Transverse colon (tissue), 4 donors: Measurements from ENCODE around the gene AKAP1. TPM values are rescaled to one million over a fixed set of nuclear protein-coding genes. Genes with fewer than 3 reads are reported as not detected.
A peak's percentile ranks its signal among the peaks of the same experiment; 100 is the strongest.

Experiments
- DNase-seq: peaks from one replicate; pipeline ENCODE4 v3.0.0-alpha.2; 2019
- H3K27ac ChIP-seq, 4 donors: fragments of 200-600 bp; sonication (generic); 2 replicates each; pipeline ENCODE4 v1.5.1; 2016 to 2018; ENCODE audit warnings: inconsistent platforms in 4 of 4
- H3K27me3 ChIP-seq: fragments of 200-600 bp; sonication (generic); 2 replicates; pipeline ENCODE4 v1.5.1; 2017; ENCODE audit warnings: inconsistent platforms
- H3K36me3 ChIP-seq, 4 donors: fragments of 200-600 bp; sonication (generic); 2 replicates each; pipeline ENCODE4 v1.5.1; 2017 to 2019; ENCODE audit warnings: inconsistent platforms in 4 of 4
- H3K4me1 ChIP-seq, 4 donors: fragments of 200-600 bp; sonication (generic); 2 replicates each; pipeline ENCODE4 v1.5.1; 2017 to 2020; ENCODE audit warnings: inconsistent platforms in 4 of 4
- H3K4me3 ChIP-seq, 4 donors: fragments of 200-600 bp; sonication (generic); 1 replicate in 1 of 4; 2 replicates in 3 of 4; pipeline versions ENCODE4 v1.5.1 to v1.6.1; 2017 to 2019; ENCODE audit warnings: inconsistent platforms in 4 of 4
- H3K9me3 ChIP-seq, 2 donors: fragments of 200-600 bp; sonication (generic); 2 replicates each; pipeline ENCODE4 v1.5.1; 2017 to 2019; ENCODE audit warnings: inconsistent platforms in 2 of 2
- EP300 ChIP-seq: sonication (generic); formaldehyde crosslinking; IDR thresholded peaks from one replicate; pipeline ENCODE4 v1.6.1; 2017; ENCODE audit warnings: antibody characterized with exemption, low read depth
- POLR2A ChIP-seq: fragments of 450-650 bp; IDR thresholded peaks from one replicate; pipeline ENCODE4 v1.6.1; 2016; ENCODE audit warnings: antibody characterized with exemption, mild to moderate bottlenecking, moderate library complexity
- POLR2AphosphoS5 ChIP-seq, 3 donors: sonication (generic); formaldehyde crosslinking; IDR thresholded peaks; one replicate each; pipeline ENCODE4 v1.6.1; 2016; ENCODE audit warnings: antibody characterized with exemption in 3 of 3
- WGBS, 2 donors: methylation state at CpG; one replicate each; pipeline ENCODE4 v1.1.5; 2018; ENCODE audit warnings: low coverage in 1 of 2; 5-methylcytosine and 5-hydroxymethylcytosine counted together
- in situ Hi-C, 4 donors: fragments of 200-750 bp; cut with MboI; loops; one replicate each; pipeline versions ENCODE4 v1.15.0 to v1.15.1; 2017; ENCODE audit warnings: low sequenced_read_pairs in 3 of 4, low pct_ligation_motif_present in 1 of 4, low pct_unique_long_range_greater_than_20kb in 1 of 4
- intact Hi-C: fragments of 100-400 bp; cut with DNase I; formaldehyde crosslinking; loops from one replicate; pipeline ENCODE4 v1.15.1; 2023; ENCODE audit warnings: low total_unique reads
- total RNA-seq, 4 donors: library from RNA; depleted of rRNA; stranded (reverse); fragments of >200 nt; gene quantifications; one replicate each; pipeline ENCODE4 v1.1.0, GENCODE V29; 2016
- TF ChIP-seq, protein P1 (sequence below), 5 experiments: fragments of 200-600 bp in 3 of 5; fragments of 450-650 bp in 2 of 5; sonication (generic) in 3 of 5; IDR thresholded peaks; 1 replicate in 2 of 5; 2 replicates in 3 of 5; pipeline ENCODE4 v1.5.1; 2016 to 2017; ENCODE audit warnings: antibody characterized with exemption in 5 of 5, inconsistent platforms in 3 of 5, mild to moderate bottlenecking in 2 of 5, moderate library complexity in 1 of 5

The AKAP1 gene
- total RNA-seq, 4 donors from 2014 or later: 137 to 193 (median 171) TPM

DNA sequence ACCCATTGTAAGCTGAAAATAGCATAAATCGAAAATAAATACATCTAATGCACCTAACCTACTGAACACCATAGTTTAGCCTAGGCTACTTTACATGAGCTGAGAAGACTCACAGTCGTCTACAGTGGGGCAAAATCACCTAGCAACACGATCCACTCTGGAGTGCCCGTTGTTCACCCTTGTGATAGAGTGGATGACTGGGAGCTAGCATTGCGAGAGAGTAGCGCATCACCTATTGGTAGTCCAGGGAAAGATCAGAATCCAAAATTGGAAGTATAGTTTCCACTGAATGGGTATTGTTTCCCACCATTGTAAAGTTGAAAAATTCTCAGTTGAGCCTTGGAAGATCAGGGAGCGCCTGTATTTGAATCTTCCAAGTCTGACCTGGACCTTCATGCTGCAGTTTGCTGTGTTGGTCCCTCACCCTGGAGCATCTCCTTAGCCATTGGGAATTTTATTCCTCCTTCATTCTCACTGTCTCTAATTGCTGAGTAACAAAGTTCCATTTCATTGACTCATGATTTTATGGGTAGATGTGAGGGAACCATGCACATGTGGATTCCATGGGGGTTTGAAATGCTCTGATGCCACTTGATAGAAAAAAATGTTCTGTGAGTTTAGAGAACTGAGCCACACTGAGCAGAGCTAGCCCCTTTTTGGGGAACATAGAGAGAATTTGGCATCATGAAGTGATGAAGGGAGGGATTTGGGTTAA lies 19.6 kb downstream of the AKAP1 start:
- Histone ChIP-seq H3K4me1 (peaks cover 17 to 86% (median 48%) of the 10 kb centered on the region in 4 donors), H3K4me3 (no peak overlapping the region), H3K36me3 (no peaks in the 10 kb centered on the region), H3K27me3 (no peaks in the 10 kb centered on the region), H3K9me3 (no peaks in the 10 kb centered on the region), H3K27ac (peak overlapping the region in 2 of 4 donors; percentile 87 to 89)
- TF ChIP-seq, protein P1, sequence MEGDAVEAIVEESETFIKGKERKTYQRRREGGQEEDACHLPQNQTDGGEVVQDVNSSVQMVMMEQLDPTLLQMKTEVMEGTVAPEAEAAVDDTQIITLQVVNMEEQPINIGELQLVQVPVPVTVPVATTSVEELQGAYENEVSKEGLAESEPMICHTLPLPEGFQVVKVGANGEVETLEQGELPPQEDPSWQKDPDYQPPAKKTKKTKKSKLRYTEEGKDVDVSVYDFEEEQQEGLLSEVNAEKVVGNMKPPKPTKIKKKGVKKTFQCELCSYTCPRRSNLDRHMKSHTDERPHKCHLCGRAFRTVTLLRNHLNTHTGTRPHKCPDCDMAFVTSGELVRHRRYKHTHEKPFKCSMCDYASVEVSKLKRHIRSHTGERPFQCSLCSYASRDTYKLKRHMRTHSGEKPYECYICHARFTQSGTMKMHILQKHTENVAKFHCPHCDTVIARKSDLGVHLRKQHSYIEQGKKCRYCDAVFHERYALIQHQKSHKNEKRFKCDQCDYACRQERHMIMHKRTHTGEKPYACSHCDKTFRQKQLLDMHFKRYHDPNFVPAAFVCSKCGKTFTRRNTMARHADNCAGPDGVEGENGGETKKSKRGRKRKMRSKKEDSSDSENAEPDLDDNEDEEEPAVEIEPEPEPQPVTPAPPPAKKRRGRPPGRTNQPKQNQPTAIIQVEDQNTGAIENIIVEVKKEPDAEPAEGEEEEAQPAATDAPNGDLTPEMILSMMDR (IDR thresholded peaks at IDR 0.05): no peak
- no peak for TF ChIP-seq EP300
- no peak for TF ChIP-seq POLR2AphosphoS5 (IDR thresholded peaks at IDR 0.05)
- no peak for TF ChIP-seq POLR2A
- in situ Hi-C loops: loop anchor here in 1 of 4 donors (25.0 kb wide), 1 partner anchor 267 kb away; the partner anchor contains the start of genes C17orf67 and DGKE
- intact Hi-C loops: no loop called here
- DNase-seq: no peak
- 82 to 92% methylated on average over 6 to 7 of the region's 7 CpGs for WGBS, 2 donors

DNA sequence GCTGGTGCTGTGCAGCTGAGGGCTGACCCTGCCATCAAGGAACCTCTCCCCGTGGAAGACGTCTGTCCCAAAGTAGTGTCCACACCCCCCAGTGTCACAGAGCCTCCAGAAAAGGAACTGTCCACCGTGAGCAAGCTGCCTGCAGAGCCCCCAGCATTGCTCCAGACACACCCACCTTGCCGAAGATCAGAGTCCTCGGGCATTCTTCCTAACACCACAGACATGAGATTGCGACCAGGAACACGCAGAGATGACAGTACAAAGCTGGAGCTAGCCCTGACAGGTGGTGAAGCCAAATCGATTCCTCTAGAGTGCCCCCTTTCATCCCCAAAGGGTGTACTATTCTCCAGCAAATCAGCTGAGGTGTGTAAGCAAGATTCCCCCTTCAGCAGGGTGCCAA lies 20.5 kb downstream of the AKAP1 start:
- WGBS, 2 donors: 71% methylated on average over 8 of the region's 8 CpGs; no CpG with 5 or more reads in 1 of the 2 donors
- Histone ChIP-seq H3K4me3 (no peak overlapping the region), H3K4me1 (peaks cover 21 to 87% (median 54%) of the 10 kb centered on the region in 4 donors), H3K27ac (peak overlapping the region; percentile 81 to 89 (median 88)), H3K27me3 (no peaks in the 10 kb centered on the region), H3K36me3 (no peaks in the 10 kb centered on the region), H3K9me3 (no peaks in the 10 kb centered on the region)
- intact Hi-C loops: no loop called here
- in situ Hi-C loops: loop anchor here in 1 of 4 donors (25.0 kb wide), 1 partner anchor 268 kb away; the partner anchor contains the start of genes C17orf67 and DGKE
- DNase-seq: no peak
- TF ChIP-seq POLR2A (no peak), EP300 (no peak), POLR2AphosphoS5 (IDR thresholded peaks at IDR 0.05) (no peak)
- TF ChIP-seq, protein P1 (IDR thresholded peaks at IDR 0.05): no peak

DNA sequence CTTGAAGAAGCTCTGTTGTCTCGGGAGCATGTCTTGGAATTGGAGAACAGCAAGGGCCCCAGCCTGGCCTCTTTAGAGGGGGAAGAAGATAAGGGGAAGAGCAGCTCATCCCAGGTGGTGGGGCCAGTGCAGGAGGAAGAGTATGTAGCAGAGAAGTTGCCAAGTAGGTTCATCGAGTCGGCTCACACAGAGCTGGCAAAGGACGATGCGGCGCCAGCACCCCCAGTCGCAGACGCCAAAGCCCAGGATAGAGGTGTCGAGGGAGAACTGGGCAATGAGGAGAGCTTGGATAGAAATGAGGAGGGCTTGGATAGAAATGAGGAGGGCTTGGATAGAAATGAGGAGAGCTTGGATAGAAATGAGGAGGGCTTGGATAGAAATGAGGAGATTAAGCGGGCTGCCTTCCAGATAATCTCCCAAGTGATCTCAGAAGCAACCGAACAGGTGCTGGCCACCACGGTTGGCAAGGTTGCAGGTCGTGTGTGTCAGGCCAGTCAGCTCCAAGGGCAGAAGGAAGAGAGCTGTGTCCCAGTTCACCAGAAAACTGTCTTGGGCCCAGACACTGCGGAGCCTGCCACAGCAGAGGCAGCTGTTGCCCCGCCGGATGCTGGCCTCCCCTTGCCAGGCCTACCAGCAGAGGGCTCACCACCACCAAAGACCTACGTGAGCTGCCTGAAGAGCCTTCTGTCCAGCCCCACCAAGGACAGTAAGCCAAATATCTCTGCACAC lies 21.2 kb downstream of the AKAP1 start:
- in situ Hi-C loops: loop anchor here in 1 of 4 donors (25.0 kb wide), 1 partner anchor 269 kb away; the partner anchor contains the start of genes C17orf67 and DGKE

More for the DNA sequence above, 21.2 kb downstream of the AKAP1 start:
- no peak for TF ChIP-seq POLR2AphosphoS5 (IDR thresholded peaks at IDR 0.05)
- TF ChIP-seq POLR2A: no peak
- no peak for TF ChIP-seq EP300
- TF ChIP-seq, protein P1 (IDR thresholded peaks at IDR 0.05): peak; percentile 15 to 57 (median 34)
- no peak overlapping the region for H3K4me3 ChIP-seq
- H3K9me3 ChIP-seq: no peaks in the 10 kb centered on the region
- peaks cover 21 to 87% (median 58%) of the 10 kb centered on the region in 4 donors for H3K4me1 ChIP-seq
- 83% methylated on average over 13 to 17 of the region's 17 CpGs for WGBS, 2 donors
- H3K36me3 ChIP-seq: no peaks in the 10 kb centered on the region
- peak overlapping the region; percentile 81 to 89 (median 88) for H3K27ac ChIP-seq
- no peaks in the 10 kb centered on the region for H3K27me3 ChIP-seq
- DNase-seq: peak; percentile 38
- intact Hi-C loops: no loop called here
